ENCODE results near the gene KLHL29. TPM values are rescaled to one million over a fixed set of nuclear protein-coding genes. Genes with fewer than 3 reads are reported as not detected.
A peak's percentile ranks its signal among the peaks of the same experiment; 100 is the strongest.

KLHL29 gene
- total RNA-seq, 6 experiments from 2014 or later = 1.2 to 10.2 (median 6.4) TPM

DNA sequence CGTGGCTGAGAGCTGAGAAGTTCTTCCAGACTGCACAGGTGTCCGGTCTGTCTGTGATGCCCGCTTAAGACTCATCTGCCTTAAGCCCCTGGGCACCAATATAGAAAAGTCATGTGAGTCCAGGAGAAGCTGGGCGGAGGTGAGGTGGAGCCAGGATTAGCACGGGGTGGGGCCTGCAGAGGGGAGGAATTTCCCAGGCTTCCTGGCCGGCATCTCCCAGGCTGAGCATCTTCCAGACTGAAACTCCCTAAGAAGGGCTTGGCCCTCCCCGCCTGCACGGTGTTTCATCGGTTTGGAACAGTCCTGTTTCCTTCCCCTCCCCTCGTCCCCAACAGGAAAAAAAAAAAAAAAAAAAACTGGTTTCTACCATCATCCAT is 271.6 kb downstream of the KLHL29 start:
- H3K4me3 ChIP-seq = no peak overlapping the region
- intact Hi-C loops (cut with DNase I) = no loop called here
- TF ChIP-seq POLR2A (IDR thresholded peaks at IDR 0.05) = no peak
- TF ChIP-seq, protein P1, sequence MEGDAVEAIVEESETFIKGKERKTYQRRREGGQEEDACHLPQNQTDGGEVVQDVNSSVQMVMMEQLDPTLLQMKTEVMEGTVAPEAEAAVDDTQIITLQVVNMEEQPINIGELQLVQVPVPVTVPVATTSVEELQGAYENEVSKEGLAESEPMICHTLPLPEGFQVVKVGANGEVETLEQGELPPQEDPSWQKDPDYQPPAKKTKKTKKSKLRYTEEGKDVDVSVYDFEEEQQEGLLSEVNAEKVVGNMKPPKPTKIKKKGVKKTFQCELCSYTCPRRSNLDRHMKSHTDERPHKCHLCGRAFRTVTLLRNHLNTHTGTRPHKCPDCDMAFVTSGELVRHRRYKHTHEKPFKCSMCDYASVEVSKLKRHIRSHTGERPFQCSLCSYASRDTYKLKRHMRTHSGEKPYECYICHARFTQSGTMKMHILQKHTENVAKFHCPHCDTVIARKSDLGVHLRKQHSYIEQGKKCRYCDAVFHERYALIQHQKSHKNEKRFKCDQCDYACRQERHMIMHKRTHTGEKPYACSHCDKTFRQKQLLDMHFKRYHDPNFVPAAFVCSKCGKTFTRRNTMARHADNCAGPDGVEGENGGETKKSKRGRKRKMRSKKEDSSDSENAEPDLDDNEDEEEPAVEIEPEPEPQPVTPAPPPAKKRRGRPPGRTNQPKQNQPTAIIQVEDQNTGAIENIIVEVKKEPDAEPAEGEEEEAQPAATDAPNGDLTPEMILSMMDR (IDR thresholded peaks at IDR 0.05) = no peak
- H3K27me3 ChIP-seq = no peaks in the 10 kb centered on the region
- WGBS (ENCODE audit: insufficient coverage, low coverage, low lambda C conversion rate, missing lambda C conversion rate) = 52% methylated on average over 8 of the region's 10 CpGs
- no peaks in the 10 kb centered on the region for H3K36me3 ChIP-seq
- ATAC-seq (no peak), DNase-seq (no peak)
- H3K9me3 ChIP-seq = no peaks in the 10 kb centered on the region
- no peak overlapping the region for H3K27ac ChIP-seq
- no peaks in the 10 kb centered on the region for H3K4me1 ChIP-seq

DNA sequence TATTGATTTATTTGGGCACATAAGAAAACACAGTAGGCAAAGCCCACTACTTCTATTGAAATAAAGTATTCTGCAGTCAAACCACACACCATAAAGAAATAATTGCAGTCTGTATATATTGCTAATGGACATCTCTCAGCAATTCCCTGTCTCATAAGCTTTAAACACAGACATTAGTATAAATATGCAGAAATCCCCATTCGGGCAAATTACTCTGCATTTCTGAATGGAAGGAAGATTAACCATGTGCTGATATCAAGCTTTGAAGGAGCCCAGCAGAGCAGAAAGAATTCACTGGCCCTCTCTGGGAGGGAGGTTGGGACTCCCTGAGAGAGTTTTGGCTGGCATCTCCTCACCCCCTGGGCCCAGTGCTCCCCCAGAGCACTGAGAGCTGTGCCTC is 272.4 kb downstream of the KLHL29 start:
- Histone ChIP-seq H3K36me3 (no peaks in the 10 kb centered on the region), H3K4me1 (no peaks in the 10 kb centered on the region), H3K9me3 (no peaks in the 10 kb centered on the region), H3K27me3 (no peaks in the 10 kb centered on the region), H3K4me3 (no peak overlapping the region), H3K27ac (no peak overlapping the region)
- intact Hi-C loops (cut with DNase I) = no loop called here
- TF ChIP-seq, protein P1 (IDR thresholded peaks at IDR 0.05) = no peak
- no peak for TF ChIP-seq POLR2A (IDR thresholded peaks at IDR 0.05)
- DNase-seq = no peak
- WGBS (ENCODE audit: insufficient coverage, low coverage, low lambda C conversion rate, missing lambda C conversion rate) = 60% methylated on average over 1 of the region's 1 CpG
- ATAC-seq = no peak

DNA sequence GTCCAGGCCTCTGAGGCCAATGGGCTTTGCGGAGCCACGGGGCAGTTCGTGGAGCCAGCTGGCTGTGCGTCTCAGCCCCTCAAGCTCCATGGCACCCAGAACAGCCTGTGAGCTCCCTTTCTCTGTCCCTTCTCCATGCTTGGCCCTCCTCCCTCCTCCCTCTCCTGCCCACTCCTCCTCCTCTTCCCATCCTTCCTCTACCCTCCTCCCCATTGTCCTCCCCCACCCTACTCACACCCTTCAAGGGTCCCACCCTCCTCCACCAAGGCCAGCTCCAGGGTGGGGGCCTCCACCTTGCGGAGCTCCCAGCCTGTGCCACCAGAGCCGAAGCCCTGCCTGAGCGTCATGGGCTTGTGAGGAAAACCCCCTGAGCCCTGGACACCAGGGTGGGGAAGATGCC is 273.0 kb downstream of the KLHL29 start:
- ATAC-seq = no peak
- DNase-seq = no peak
- Histone ChIP-seq H3K4me3 (no peak overlapping the region), H3K4me1 (no peaks in the 10 kb centered on the region), H3K9me3 (no peaks in the 10 kb centered on the region), H3K27ac (no peak overlapping the region), H3K36me3 (no peaks in the 10 kb centered on the region), H3K27me3 (no peaks in the 10 kb centered on the region)
- TF ChIP-seq, protein P1 (IDR thresholded peaks at IDR 0.05) = no peak
- no peak for TF ChIP-seq POLR2A (IDR thresholded peaks at IDR 0.05)
- intact Hi-C loops (cut with DNase I) = no loop called here
- 90% methylated on average over 3 of the region's 7 CpGs for WGBS (ENCODE audit: insufficient coverage, low coverage, low lambda C conversion rate, missing lambda C conversion rate)

DNA sequence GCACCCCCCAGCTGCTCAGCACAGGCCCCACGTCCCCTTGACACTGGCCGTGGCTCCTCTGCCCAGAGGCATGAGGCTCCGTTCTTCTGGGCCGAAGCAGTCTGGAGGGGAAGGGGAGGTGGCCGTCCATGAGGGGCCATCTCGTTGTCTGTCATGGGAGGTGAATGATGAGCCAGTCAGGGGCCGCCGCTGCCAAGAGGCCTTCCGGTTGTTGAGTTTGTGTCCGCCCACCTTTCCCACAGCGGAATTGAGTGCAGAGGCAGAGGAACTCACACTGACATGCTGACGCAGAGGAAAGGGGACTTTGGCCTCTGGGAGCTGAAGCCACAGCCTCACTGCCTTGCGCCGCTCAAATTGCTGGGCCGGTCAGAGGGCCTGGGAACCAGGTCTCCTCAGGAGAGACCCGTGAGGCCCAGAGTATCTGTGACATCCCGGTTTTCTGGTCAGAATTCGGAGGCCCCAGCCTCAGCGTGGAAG is 273.5 kb downstream of the KLHL29 start:
- Histone ChIP-seq H3K4me1 (no peaks in the 10 kb centered on the region), H3K27ac (no peak overlapping the region), H3K4me3 (no peak overlapping the region), H3K36me3 (no peaks in the 10 kb centered on the region), H3K27me3 (no peaks in the 10 kb centered on the region), H3K9me3 (no peaks in the 10 kb centered on the region)
- ATAC-seq (peak; percentile 57 to 91 (median 78)), DNase-seq (peak in 1 of 3 donors; percentile 65)
- TF ChIP-seq, protein P1 (IDR thresholded peaks at IDR 0.05) = no peak
- TF ChIP-seq POLR2A (IDR thresholded peaks at IDR 0.05) = no peak
- intact Hi-C loops (cut with DNase I) = no loop called here
- WGBS (ENCODE audit: insufficient coverage, low coverage, low lambda C conversion rate, missing lambda C conversion rate) = 29% methylated on average over 5 of the region's 19 CpGs

DNA sequence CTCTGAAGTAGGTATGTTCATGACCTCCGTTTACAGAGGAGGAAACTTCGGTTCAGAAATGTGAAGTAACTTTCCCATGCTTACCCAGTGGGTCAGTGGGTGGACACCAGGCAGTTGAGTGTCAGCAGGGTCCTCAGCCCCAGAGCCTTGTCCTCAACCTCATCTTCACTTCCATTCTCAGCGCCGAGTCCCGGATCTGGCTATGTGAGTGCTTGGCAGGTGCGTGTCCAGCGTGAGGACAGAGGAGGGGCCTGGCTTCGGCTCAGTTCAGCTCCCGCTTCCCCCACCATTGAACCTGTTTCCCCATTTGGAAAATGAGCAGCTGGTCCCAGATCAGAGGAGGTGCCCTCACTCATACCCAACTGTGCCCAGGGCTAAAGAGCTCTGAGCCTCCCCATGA is 274.3 kb downstream of the KLHL29 start:
- no peaks in the 10 kb centered on the region for H3K4me1 ChIP-seq
- no peak for DNase-seq
- WGBS (ENCODE audit: insufficient coverage, low coverage, low lambda C conversion rate, missing lambda C conversion rate) = 94% methylated on average over 7 of the region's 9 CpGs
- intact Hi-C loops (cut with DNase I) = no loop called here
- no peak for TF ChIP-seq POLR2A (IDR thresholded peaks at IDR 0.05)
- TF ChIP-seq, protein P1 (IDR thresholded peaks at IDR 0.05) = no peak
- no peaks in the 10 kb centered on the region for H3K36me3 ChIP-seq
- H3K27me3 ChIP-seq = no peaks in the 10 kb centered on the region
- H3K4me3 ChIP-seq = no peak overlapping the region
- H3K9me3 ChIP-seq = no peaks in the 10 kb centered on the region
- no peak overlapping the region for H3K27ac ChIP-seq
- no peak for ATAC-seq
